ENCODE measurements around the gene CNTNAP2.

Gene CNTNAP2

DNA sequence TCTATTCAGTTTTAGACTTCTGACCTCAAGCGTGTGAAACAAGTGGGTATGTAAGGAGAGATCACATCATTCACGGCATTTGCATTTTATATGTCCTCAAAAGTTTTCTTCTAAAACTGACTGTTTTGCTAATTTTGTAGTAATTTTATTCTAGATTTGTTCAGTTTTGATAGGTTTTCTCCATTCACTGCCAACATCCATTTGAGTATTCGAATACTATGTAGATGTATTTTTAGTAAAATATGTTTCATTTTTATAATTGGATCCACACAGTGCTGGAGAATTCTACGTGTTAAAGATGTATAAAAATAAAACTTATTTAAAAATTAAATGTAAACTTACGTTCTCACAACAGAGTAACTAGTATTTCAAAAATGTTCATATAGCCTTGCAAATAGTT lies 503.0 kb downstream of the CNTNAP2 start:
- Histone ChIP-seq H3K4me3 (ENCODE audit: insufficient read depth, low read length, poor library complexity, severe bottlenecking) (no peak overlapping the region), H3K79me2 (ENCODE audit: insufficient read depth, low read length) (no peaks in the 10 kb centered on the region), H3K36me3 (ENCODE audit: low read length) (no peaks in the 10 kb centered on the region), H3K4me2 (ENCODE audit: low read depth, low read length, poor library complexity, severe bottlenecking) (no peak overlapping the region), H4K20me1 (ENCODE audit: low read depth, low read length) (no peaks in the 10 kb centered on the region), H2AFZ (ENCODE audit: low read depth, low read length, severe bottlenecking) (no peak overlapping the region), H3F3A (ENCODE audit: insufficient read depth) (no peaks in the 10 kb centered on the region), H3K9me2 (replicated peaks; ENCODE audit: insufficient read depth, low read length) (no peaks in the 10 kb centered on the region), H3K9me3 (ENCODE audit: insufficient read depth, low read length) (no peaks in the 10 kb centered on the region), H3K27ac (ENCODE audit: low read depth, low read length) (no peak overlapping the region), H3K9ac (ENCODE audit: low read length) (no peak overlapping the region), H3K27me3 (ENCODE audit: low read length) (no peaks in the 10 kb centered on the region)
- TF ChIP-seq CTCF (IDR thresholded peaks at IDR 0.05; ENCODE audit: insufficient read depth, low read length, poor library complexity, severe bottlenecking) = no peak
- no peak for TF ChIP-seq EZH2phosphoT487 (conservative IDR thresholded peaks at IDR 0.05; ENCODE audit: low read length)

GRCh38 chr7:146626912-146627311 lies 510.3 kb downstream of the CNTNAP2 start:
- Histone ChIP-seq H3K9me2 (replicated peaks; ENCODE audit: insufficient read depth, low read length) (no peaks in the 10 kb centered on the region), H3K27me3 (ENCODE audit: low read length) (no peaks in the 10 kb centered on the region), H2AFZ (ENCODE audit: low read depth, low read length, severe bottlenecking) (no peak overlapping the region), H3K4me3 (ENCODE audit: insufficient read depth, low read length, poor library complexity, severe bottlenecking) (no peak overlapping the region), H3K9me3 (ENCODE audit: insufficient read depth, low read length) (no peaks in the 10 kb centered on the region), H3K9ac (ENCODE audit: low read length) (no peak overlapping the region), H3F3A (ENCODE audit: insufficient read depth) (no peaks in the 10 kb centered on the region), H3K36me3 (ENCODE audit: low read length) (no peaks in the 10 kb centered on the region), H3K27ac (ENCODE audit: low read depth, low read length) (no peak overlapping the region), H3K79me2 (ENCODE audit: insufficient read depth, low read length) (no peaks in the 10 kb centered on the region), H3K4me2 (ENCODE audit: low read depth, low read length, poor library complexity, severe bottlenecking) (no peak overlapping the region), H4K20me1 (ENCODE audit: low read depth, low read length) (no peaks in the 10 kb centered on the region)
- TF ChIP-seq CTCF (IDR thresholded peaks at IDR 0.05; ENCODE audit: insufficient read depth, low read length, poor library complexity, severe bottlenecking) = no peak
- no peak for TF ChIP-seq EZH2phosphoT487 (conservative IDR thresholded peaks at IDR 0.05; ENCODE audit: low read length)

DNA sequence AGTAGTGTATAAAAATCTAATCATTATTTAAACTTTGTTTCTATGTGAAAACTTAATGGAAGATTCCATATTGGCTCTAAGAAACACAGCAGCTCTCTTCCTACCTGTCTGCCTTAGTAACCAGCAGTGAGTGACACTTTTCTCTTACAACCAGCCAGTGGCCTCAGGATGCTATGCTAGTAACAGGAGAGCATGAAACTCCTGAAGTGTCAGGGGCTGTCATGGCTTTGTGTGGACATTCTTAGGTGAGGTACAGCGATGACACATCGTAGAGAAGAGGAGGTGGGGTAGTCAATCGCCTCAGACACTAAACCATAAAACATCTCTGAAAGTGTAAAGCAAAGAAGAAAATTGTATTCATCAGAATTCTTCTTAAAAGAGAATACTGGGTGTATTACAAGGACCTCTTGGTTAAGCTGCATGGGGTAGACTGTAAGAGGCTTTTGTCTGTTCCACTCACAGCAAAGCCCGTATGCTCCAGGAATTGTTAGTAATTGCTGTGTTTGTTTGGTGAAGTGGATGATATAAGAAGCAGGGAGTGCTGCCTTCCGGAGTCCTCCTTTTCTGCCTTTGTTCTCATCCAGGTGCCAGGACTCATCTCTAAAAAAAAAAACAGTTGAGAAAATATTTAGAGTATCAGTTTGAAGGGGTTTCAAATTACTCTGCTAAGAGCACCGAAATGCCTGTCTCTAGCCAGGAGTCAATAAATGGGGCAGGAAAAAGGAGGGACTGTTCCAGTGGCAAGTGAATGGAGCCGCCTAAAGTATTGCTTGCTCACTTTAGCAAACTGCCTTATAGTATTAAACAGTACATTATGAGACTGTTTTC lies 518.8 kb downstream of the CNTNAP2 start:
- no peaks in the 10 kb centered on the region for H3K27me3 ChIP-seq (ENCODE audit: low read length)
- no peaks in the 10 kb centered on the region for H4K20me1 ChIP-seq (ENCODE audit: low read depth, low read length)
- no peaks in the 10 kb centered on the region for H3F3A ChIP-seq (ENCODE audit: insufficient read depth)
- no peak overlapping the region for H2AFZ ChIP-seq (ENCODE audit: low read depth, low read length, severe bottlenecking)
- no peaks in the 10 kb centered on the region for H3K36me3 ChIP-seq (ENCODE audit: low read length)
- H3K4me3 ChIP-seq (ENCODE audit: insufficient read depth, low read length, poor library complexity, severe bottlenecking) = no peak overlapping the region
- no peak overlapping the region for H3K9ac ChIP-seq (ENCODE audit: low read length)
- no peak overlapping the region for H3K27ac ChIP-seq (ENCODE audit: low read depth, low read length)
- H3K4me2 ChIP-seq (ENCODE audit: low read depth, low read length, poor library complexity, severe bottlenecking) = no peak overlapping the region
- H3K9me2 ChIP-seq (replicated peaks; ENCODE audit: insufficient read depth, low read length) = no peaks in the 10 kb centered on the region
- no peak for TF ChIP-seq EZH2phosphoT487 (conservative IDR thresholded peaks at IDR 0.05; ENCODE audit: low read length)
- TF ChIP-seq CTCF (IDR thresholded peaks at IDR 0.05; ENCODE audit: insufficient read depth, low read length, poor library complexity, severe bottlenecking) = no peak
- H3K9me3 ChIP-seq (ENCODE audit: insufficient read depth, low read length) = no peaks in the 10 kb centered on the region
- H3K79me2 ChIP-seq (ENCODE audit: insufficient read depth, low read length) = no peaks in the 10 kb centered on the region
